Heart left ventricle (tissue), 13 donors: Measurements from ENCODE around the gene HSD11B1.

Experiments used
- POLR2A ChIP-seq, 2 donors: fragments of 450-650 bp; IDR thresholded peaks; one replicate each; pipeline ENCODE4 v1.6.1; 2017; ENCODE audit warnings: antibody characterized with exemption in 2 of 2, mild to moderate bottlenecking in 2 of 2, moderate library complexity in 2 of 2
- TF ChIP-seq, protein P1 (sequence below), 12 donors: fragments of 200-600 bp; sonication (generic) in 4 of 12; IDR thresholded peaks; one replicate each; pipeline versions ENCODE4 v1.5.0 to v1.8.0; 2018 to 2022; ENCODE audit warnings: antibody characterized with exemption in 12 of 12, mild to moderate bottlenecking in 5 of 12
- donor health status: ischemic (EF 13 %, LVEDD 7.1; RV severe dilation, severe dysfunction).
- donor health status: DM: no; HTN: yes; CAD: no.
- donor health status: DM: no; HTN: no; CAD: no.
- donor health status: ischemic (EF 25% LVEDD 6.9; RV normal size, moderate dysfunction).
- donor health status: ischemic (EF 25% LVEDD 5.7; RV mildly dilated, moderate dysfunction).
- donor health status: ischemic (EF 35%, LVEDD 5.7; RV mildly dilated, moderate dysfunction).
- donor health status: nonischemic (EF 11% LVEDD 7.7; RV severe dilation, severe dysfunction).
- donor health status: DM: yes; HTN: yes; CAD: no.
- donor health status: PGD.
- donor health status: ischemic (EF 29% LVEDD 5.4; RV normal size, mild dysfunction).
- donor health status: nonischemic (EF 23%, LVEDD 6.1; RV moderate dilation, normal function).

GRCh38 chr1:209705033-209705598 is 470 bp downstream of the HSD11B1 start:
- no peak for TF ChIP-seq POLR2A (IDR thresholded peaks at IDR 0.05)
- TF ChIP-seq, protein P1, sequence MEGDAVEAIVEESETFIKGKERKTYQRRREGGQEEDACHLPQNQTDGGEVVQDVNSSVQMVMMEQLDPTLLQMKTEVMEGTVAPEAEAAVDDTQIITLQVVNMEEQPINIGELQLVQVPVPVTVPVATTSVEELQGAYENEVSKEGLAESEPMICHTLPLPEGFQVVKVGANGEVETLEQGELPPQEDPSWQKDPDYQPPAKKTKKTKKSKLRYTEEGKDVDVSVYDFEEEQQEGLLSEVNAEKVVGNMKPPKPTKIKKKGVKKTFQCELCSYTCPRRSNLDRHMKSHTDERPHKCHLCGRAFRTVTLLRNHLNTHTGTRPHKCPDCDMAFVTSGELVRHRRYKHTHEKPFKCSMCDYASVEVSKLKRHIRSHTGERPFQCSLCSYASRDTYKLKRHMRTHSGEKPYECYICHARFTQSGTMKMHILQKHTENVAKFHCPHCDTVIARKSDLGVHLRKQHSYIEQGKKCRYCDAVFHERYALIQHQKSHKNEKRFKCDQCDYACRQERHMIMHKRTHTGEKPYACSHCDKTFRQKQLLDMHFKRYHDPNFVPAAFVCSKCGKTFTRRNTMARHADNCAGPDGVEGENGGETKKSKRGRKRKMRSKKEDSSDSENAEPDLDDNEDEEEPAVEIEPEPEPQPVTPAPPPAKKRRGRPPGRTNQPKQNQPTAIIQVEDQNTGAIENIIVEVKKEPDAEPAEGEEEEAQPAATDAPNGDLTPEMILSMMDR (IDR thresholded peaks at IDR 0.05), result no peak
